OCI-LY7 (cell line): ENCODE measurements around the gene CYP4F2. TPM values are rescaled to one million over a fixed set of nuclear protein-coding genes. Genes with fewer than 3 reads are reported as not detected.

Experiments used
- BruUV-seq: library from RNA; stranded (reverse); fragments of 400-500 nt; replicated peaks from 2 replicates; lab custom pipeline; 2021; lab: Mats Ljungman, UMichigan
- CTCF ChIA-PET: fragments of 300-600 bp; sonication (Branson Sonifier 250); formaldehyde crosslinking; loops from one replicate; lab custom pipeline; 2022; ENCODE audit warnings: antibody characterized with exemption; ENCODE audit not compliant: unreplicated experiment; lab: Charles Lee
- POLR2A ChIA-PET: fragments of 300-600 bp; sonication (Branson Sonifier 250); formaldehyde crosslinking; loops from one replicate; lab custom pipeline; 2022; ENCODE audit warnings: antibody characterized with exemption; lab: Charles Lee
- DNase-seq: peaks from one replicate; pipeline ENCODE4 v3.0.0-alpha.2; 2015; ENCODE audit warnings: low spot score
- H2AFZ ChIP-seq: fragments of 200-600 bp; sonication (generic), shearing (Covaris generic); 2 replicates; pipeline ENCODE4 v1.6.1; 2014; ENCODE audit warnings: mild to moderate bottlenecking, antibody characterized with exemption, low read length, moderate library complexity
- H3K27ac ChIP-seq: fragments of 200-600 bp; sonication (generic); 2 replicates; pipeline ENCODE4 v1.5.1; 2014; ENCODE audit warnings: mixed run types, low read depth, mild to moderate bottlenecking, moderate library complexity, low read length, inconsistent platforms; ENCODE audit not compliant: poor library complexity, severe bottlenecking
- H3K36me3 ChIP-seq: fragments of 200-600 bp; sonication (generic); 2 replicates; pipeline ENCODE4 v1.6.1; 2014; ENCODE audit warnings: mild to moderate bottlenecking, antibody characterized with exemption, low read length, moderate library complexity, mixed read lengths; ENCODE audit not compliant: insufficient read depth
- H3K4me1 ChIP-seq: fragments of 200-600 bp; sonication (generic); 2 replicates; pipeline ENCODE4 v1.5.1; 2014; ENCODE audit warnings: mild to moderate bottlenecking, low read length; ENCODE audit not compliant: insufficient read depth, poor library complexity, severe bottlenecking
- H3K4me2 ChIP-seq: fragments of 200-600 bp; sonication (generic); 2 replicates; pipeline ENCODE4 v1.6.1; 2014; ENCODE audit warnings: mild to moderate bottlenecking, low read length
- H3K4me3 ChIP-seq: fragments of 200-600 bp; sonication (generic); 2 replicates; pipeline ENCODE4 v1.5.1; 2014; ENCODE audit warnings: mild to moderate bottlenecking, low read depth, low read length; ENCODE audit not compliant: poor library complexity, severe bottlenecking
- H3K79me2 ChIP-seq: fragments of 200-600 bp; sonication (generic); 2 replicates; pipeline ENCODE4 v1.6.1; 2016; ENCODE audit warnings: low read depth, mild to moderate bottlenecking, low read length, moderate library complexity, mixed read lengths; ENCODE audit not compliant: insufficient read depth
- H3K9me2 ChIP-seq: fragments of 200-600 bp; sonication (generic); 2 replicates; pipeline ENCODE4 v1.6.1; 2016; ENCODE audit warnings: mild to moderate bottlenecking, low read length, mixed read lengths; ENCODE audit not compliant: insufficient read depth
- H3K9me3 ChIP-seq: fragments of 200-600 bp; sonication (generic); 2 replicates; pipeline ENCODE4 v1.6.1; 2014; ENCODE audit warnings: mild to moderate bottlenecking, mixed run types, low read length, mixed read lengths
- H4K20me1 ChIP-seq: fragments of 200-600 bp; sonication (generic); 2 replicates; pipeline ENCODE4 v1.6.1; 2014; ENCODE audit warnings: mild to moderate bottlenecking, antibody characterized with exemption, low read length, moderate library complexity, mixed read lengths; ENCODE audit not compliant: insufficient read depth
- EZH2phosphoT487 ChIP-seq: fragments of 200-600 bp; sonication (generic); IDR thresholded peaks from 2 replicates; pipeline ENCODE4 v1.6.1; 2018; ENCODE audit warnings: low read depth, borderline replicate concordance, mild to moderate bottlenecking, mixed run types, antibody characterized with exemption, low read length, moderate library complexity, mixed read lengths
- intact Hi-C: fragments of 100-400 bp; cut with micrococcal nuclease; formaldehyde crosslinking; loops from one replicate; pipeline ENCODE4 v1.10.0; 2022; ENCODE audit not compliant: unreplicated experiment
- total RNA-seq, 2 experiments: library from RNA; depleted of rRNA in 1 of 2; stranded (reverse); fragments of >200 nt in 1 of 2; shearing (Covaris generic) in 1 of 2; gene quantifications; 2 replicates each; pipeline ENCODE4 v1.2.3, GENCODE V29; 2014 to 2022
- TF ChIP-seq, protein P1 (sequence below): fragments of 200-600 bp; sonication (generic); conservative IDR thresholded peaks from 2 replicates; pipeline ENCODE4 v1.5.1; 2014; ENCODE audit warnings: mild to moderate bottlenecking, antibody characterized with exemption, low read length, moderate library complexity, mixed read lengths

The CYP4F2 gene
- total RNA-seq, 2 experiments from 2014 or later: not detected

DNA sequence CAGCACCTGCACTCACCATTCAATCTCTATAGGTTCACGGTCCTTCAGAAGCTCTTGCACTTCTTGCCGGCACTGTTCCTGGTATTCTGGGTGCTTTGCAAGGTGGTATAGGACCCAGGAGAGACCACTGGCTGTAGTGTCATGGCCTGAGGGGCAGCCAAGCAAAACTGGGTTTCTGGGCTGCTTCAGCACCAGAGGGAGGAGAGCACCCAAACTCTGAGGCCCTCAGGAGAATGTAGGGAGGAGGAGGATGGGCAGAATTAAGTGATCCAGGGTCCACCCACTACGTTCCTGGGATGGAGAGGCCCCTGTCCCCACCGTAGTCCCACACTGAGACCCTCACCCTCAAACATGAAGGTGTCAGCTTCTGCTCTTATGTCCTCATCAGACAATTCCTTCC is 24.1 kb upstream of the CYP4F2 start:
- H3K9me3 ChIP-seq: no peaks in the 10 kb centered on the region
- H3K79me2 ChIP-seq: no peaks in the 10 kb centered on the region
- H3K4me2 ChIP-seq: no peak overlapping the region
- H3K4me3 ChIP-seq: no peak overlapping the region
- ChIA-PET POLR2A (no interaction called here), CTCF (no interaction called here)
- H3K9me2 ChIP-seq: no peaks in the 10 kb centered on the region
- H3K36me3 ChIP-seq: no peaks in the 10 kb centered on the region
- no peak overlapping the region for H3K27ac ChIP-seq
- no TSS peak for BruUV-seq
- H4K20me1 ChIP-seq: no peaks in the 10 kb centered on the region
- no peak for TF ChIP-seq EZH2phosphoT487
- TF ChIP-seq, protein P1, sequence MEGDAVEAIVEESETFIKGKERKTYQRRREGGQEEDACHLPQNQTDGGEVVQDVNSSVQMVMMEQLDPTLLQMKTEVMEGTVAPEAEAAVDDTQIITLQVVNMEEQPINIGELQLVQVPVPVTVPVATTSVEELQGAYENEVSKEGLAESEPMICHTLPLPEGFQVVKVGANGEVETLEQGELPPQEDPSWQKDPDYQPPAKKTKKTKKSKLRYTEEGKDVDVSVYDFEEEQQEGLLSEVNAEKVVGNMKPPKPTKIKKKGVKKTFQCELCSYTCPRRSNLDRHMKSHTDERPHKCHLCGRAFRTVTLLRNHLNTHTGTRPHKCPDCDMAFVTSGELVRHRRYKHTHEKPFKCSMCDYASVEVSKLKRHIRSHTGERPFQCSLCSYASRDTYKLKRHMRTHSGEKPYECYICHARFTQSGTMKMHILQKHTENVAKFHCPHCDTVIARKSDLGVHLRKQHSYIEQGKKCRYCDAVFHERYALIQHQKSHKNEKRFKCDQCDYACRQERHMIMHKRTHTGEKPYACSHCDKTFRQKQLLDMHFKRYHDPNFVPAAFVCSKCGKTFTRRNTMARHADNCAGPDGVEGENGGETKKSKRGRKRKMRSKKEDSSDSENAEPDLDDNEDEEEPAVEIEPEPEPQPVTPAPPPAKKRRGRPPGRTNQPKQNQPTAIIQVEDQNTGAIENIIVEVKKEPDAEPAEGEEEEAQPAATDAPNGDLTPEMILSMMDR: no peak
- H3K4me1 ChIP-seq: no peaks in the 10 kb centered on the region
- no peak overlapping the region for H2AFZ ChIP-seq
- DNase-seq: no peak
- intact Hi-C loops: no loop called here

DNA sequence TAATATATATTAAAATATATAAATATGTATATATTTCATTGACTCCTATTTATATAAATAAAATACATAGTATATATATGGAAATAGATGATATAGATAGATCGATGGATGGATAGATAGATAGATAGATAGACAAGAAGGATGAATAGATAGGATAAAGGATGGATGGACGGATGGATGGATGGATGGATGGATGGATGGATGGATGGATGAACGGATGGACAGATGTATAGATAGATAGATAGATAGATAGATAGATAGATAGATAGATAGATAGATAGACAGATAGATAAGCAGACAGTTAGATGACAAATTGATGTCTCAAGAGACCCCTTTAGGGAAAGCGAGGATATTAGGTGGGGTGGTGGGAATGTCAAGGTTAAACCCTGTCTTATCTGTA is 21.4 kb upstream of the CYP4F2 start:
- POLR2A ChIA-PET: no interaction called here
- Histone ChIP-seq H3K9me2 (no peaks in the 10 kb centered on the region), H3K9me3 (no peaks in the 10 kb centered on the region), H3K79me2 (no peaks in the 10 kb centered on the region), H3K27ac (no peak overlapping the region), H2AFZ (no peak overlapping the region), H3K4me1 (no peaks in the 10 kb centered on the region), H3K4me3 (no peak overlapping the region), H3K4me2 (no peak overlapping the region), H4K20me1 (no peaks in the 10 kb centered on the region), H3K36me3 (no peaks in the 10 kb centered on the region)
- CTCF ChIA-PET: no interaction called here
- intact Hi-C loops: no loop called here
- BruUV-seq: no TSS peak
- no peak for TF ChIP-seq EZH2phosphoT487
- TF ChIP-seq, protein P1: no peak
- no peak for DNase-seq

DNA sequence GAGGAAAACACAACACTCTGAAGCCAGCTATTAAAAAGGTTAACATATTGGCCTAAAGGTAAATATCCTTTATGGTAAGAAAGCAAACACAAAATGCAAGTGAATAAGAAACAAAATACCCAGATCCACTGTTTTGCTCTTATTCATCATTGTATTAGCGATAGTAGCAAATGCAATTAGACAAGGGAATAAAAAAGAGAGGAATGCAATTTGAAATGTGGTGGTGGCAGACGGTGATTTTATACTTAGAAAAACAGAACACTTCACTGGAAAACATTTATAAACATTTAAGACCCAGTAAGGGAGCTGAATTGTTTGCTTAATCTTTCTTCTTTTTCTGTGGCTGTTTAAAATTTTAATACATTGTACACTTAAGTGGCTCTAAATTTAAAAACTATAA is 17.2 kb upstream of the CYP4F2 start:
- H3K4me1 ChIP-seq: no peaks in the 10 kb centered on the region
- no peaks in the 10 kb centered on the region for H4K20me1 ChIP-seq
- intact Hi-C loops: no loop called here
- ChIA-PET CTCF (no interaction called here), POLR2A (no interaction called here)
- H2AFZ ChIP-seq: no peak overlapping the region
- TF ChIP-seq, protein P1: no peak
- no peak for TF ChIP-seq EZH2phosphoT487
- H3K4me3 ChIP-seq: no peak overlapping the region
- BruUV-seq: no TSS peak
- no peak overlapping the region for H3K4me2 ChIP-seq
- H3K36me3 ChIP-seq: no peaks in the 10 kb centered on the region
- no peaks in the 10 kb centered on the region for H3K9me2 ChIP-seq
- H3K79me2 ChIP-seq: no peaks in the 10 kb centered on the region
- H3K9me3 ChIP-seq: no peaks in the 10 kb centered on the region
- no peak overlapping the region for H3K27ac ChIP-seq
- no peak for DNase-seq
